SU-DHL-6 (cell line): ENCODE results near the gene RPSA.
"Not testable (repeated sequence)": the region's sequence is repeated elsewhere in the genome, so short reads cannot be mapped to it uniquely, and the experiment has no call there.

Source experiments
- EZH2phosphoT487 ChIP-seq: fragments of 200-600 bp; sonication (generic), shearing (Covaris generic); conservative IDR thresholded peaks from 2 replicates; pipeline ENCODE4 v1.6.1; 2018; ENCODE audit warnings: mild to moderate bottlenecking, antibody characterized with exemption, low read length, moderate library complexity, mixed read lengths
- TF ChIP-seq, protein P1 (sequence below): fragments of 200-600 bp; sonication (generic); IDR thresholded peaks from one replicate; pipeline ENCODE4 v1.5.1; 2017; ENCODE audit warnings: antibody characterized with exemption, mild to moderate bottlenecking, low read length, moderate library complexity; ENCODE audit not compliant: insufficient read depth, poor library complexity, severe bottlenecking

DNA sequence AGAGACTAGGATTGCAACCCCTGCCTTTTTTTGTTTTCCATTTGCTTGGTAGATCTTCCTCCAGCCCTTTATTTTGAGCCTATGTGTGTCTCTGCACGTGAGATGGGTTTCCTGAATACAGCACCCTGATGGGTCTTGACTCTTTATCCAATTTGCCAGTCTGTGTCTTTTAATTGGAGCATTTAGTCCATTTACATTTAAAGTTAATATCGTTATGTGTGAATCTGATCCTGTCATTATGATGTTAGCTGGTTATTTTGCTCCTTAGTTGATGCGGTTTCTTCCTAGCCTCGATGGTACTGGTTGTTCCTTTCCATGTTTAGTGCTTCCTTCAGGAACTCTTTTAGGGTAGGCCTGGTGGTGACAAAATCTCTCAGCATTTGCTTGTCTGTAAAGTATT, 36.1 kb upstream of the RPSA start:
- TF ChIP-seq, protein P1, sequence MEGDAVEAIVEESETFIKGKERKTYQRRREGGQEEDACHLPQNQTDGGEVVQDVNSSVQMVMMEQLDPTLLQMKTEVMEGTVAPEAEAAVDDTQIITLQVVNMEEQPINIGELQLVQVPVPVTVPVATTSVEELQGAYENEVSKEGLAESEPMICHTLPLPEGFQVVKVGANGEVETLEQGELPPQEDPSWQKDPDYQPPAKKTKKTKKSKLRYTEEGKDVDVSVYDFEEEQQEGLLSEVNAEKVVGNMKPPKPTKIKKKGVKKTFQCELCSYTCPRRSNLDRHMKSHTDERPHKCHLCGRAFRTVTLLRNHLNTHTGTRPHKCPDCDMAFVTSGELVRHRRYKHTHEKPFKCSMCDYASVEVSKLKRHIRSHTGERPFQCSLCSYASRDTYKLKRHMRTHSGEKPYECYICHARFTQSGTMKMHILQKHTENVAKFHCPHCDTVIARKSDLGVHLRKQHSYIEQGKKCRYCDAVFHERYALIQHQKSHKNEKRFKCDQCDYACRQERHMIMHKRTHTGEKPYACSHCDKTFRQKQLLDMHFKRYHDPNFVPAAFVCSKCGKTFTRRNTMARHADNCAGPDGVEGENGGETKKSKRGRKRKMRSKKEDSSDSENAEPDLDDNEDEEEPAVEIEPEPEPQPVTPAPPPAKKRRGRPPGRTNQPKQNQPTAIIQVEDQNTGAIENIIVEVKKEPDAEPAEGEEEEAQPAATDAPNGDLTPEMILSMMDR, result not testable (repeated sequence)
- not testable (repeated sequence) for TF ChIP-seq EZH2phosphoT487
